COLO829 (cell line): ENCODE measurements around the gene ZNF775.

Source experiments
- DNase-seq: peaks from one replicate; pipeline ENCODE4 v3.0.0; 2012; ENCODE audit warnings: low spot score

ZNF775 gene

GRCh38 chr7:150378853-150379440, at the start of gene ZNF775:
ZNF775 (plus strand) TSS chr7:150379330; CDS start chr7:150388471, 9,141 bp downstream.
- DNase-seq: peak; percentile 98

GRCh38 chr7:150329331-150330120, 49.6 kb upstream of the ZNF775 start:
- DNase-seq: no peak

DNA sequence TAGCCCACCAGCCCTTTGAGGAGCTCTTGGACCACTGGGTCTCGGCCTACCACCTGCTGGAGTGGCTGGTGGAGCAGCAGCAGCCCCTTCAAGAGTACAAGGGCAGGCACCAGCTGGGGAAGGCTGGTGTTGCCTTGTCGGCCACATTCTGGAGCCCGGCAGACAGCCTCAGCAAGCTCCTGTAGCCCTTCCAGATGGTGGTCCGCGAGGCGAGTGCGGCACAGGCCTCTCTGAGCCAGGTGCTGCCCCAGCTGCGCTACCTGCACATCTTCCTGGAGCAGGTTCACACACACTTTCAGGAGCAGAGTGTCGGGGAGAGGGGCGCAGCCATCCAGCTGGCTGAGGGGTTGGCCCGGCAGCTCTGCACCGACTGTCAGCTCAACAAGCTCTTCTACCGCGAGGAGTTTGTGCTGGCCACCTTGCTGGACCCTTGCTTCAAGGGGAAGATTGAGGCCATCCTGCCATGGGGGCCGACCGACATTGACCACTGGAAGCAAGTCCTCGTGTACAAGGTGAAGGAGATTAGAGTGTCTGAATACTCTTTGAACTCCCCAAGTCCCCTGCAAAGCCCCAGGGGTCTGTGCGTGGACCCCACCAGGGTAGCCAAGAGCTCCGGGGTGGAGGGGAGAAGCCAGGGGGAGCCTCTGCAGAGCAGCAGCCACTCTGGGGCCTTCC, 48.8 kb upstream of the ZNF775 start:
- no peak for DNase-seq

GRCh38 chr7:150332852-150333635, 46.1 kb upstream of the ZNF775 start:
- no peak for DNase-seq

- no peak for DNase-seq
Observed at GRCh38 chr7:150333659-150334058, 45.5 kb upstream of the ZNF775 start.

DNA sequence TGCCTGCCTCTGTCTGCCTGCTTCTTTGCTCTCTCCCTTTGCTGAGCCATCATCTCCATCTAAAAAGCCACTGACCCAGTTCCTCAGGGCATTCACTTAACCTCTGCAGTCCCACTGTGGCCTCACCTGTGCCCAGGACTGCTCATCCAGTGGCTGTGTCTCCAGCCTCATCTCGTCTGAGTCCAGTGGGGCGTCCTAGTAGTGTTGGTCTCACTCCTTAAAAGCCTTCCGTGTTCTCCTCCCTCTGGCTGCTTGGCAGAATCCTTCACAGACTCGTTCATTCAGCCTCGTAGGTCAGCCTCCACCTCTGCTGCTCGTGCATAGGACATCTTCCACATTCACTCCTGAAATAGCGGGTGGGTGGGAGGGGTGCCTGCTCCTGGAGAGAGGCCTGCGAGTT, 45.0 kb upstream of the ZNF775 start:
- DNase-seq: no peak

- no peak for DNase-seq
Observed at GRCh38 chr7:150335108-150335773, 43.9 kb upstream of the ZNF775 start.

- DNase-seq: no peak
Observed at GRCh38 chr7:150335774-150336112, 43.4 kb upstream of the ZNF775 start.

GRCh38 chr7:150336746-150337145, 42.4 kb upstream of the ZNF775 start:
- no peak for DNase-seq

DNA sequence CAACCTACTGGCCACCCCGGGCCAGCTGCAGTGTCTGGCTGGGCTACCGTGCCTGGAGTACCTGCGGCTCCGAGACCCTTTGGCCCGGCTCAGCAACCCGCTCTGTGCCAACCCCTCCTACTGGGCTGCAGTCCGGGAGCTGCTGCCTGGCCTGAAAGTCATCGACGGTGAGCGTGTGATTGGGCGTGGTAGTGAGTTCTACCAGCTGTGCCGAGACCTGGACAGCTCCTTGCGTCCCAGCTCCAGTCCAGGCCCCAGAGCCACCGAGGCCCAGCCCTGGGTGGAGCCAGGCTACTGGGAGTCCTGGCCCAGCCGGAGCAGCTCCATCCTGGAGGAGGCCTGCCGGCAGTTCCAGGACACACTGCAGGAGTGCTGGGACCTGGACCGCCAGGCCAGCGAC, 42.0 kb upstream of the ZNF775 start:
- no peak for DNase-seq

- DNase-seq: no peak
Observed at GRCh38 chr7:150337659-150338081, 41.5 kb upstream of the ZNF775 start.

GRCh38 chr7:150338166-150338829, 40.8 kb upstream of the ZNF775 start:
- DNase-seq: no peak

DNA sequence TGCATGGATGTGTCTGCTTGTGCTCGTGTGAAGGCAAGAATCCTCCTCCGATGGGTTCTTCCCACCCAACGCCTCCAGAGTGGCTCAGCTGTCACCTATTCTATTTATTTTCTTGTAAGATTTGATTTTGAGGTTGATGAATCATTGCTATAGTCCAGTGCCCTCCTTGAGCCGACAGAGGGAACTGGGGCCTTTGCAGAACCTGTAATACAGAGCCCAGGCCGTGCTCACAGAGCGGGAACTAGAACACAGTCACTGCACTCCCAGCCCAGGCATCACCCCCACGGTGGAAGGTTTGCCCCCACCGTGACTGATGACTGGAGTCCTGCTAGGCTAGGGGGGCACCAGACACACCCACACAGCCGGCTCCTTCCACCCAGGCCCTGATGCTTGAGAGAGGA, 39.7 kb upstream of the ZNF775 start:
- no peak for DNase-seq

DNA sequence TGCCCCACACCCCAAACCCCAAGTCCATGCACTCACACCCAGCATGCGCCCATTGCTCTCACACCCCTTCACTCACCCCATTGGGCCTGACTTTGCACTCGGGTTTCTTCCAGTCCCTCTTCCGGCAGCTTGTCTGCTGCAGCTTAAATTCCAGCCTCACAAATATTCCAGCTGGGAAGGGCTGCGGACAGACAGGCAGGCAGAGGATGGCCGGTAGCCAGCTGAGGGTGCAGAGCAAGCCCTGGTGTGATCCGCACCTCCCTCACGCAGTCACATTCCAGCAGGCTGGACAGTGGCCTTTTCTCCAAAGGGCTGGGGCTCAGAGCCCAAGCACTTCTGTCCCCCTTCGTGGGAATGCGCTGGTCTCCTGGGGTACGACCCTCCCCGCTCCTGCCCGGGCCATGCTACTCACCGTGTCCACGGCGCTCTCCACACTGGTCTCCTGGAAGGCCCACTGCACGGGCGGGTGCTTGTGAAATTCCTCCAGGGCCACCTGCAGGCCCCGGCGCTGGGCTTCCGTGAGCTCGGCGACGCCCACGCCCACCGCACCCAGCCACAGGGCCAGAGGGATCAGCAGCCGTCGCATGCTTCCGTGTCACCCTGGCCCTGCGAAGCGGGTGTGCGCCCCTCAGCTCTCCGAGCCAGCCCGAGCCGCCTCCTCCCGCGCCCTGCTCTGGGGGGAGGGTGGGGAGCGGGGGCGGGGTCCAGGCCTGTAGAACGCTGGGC, 38.9 kb upstream of the ZNF775 start:
- no peak for DNase-seq

DNA sequence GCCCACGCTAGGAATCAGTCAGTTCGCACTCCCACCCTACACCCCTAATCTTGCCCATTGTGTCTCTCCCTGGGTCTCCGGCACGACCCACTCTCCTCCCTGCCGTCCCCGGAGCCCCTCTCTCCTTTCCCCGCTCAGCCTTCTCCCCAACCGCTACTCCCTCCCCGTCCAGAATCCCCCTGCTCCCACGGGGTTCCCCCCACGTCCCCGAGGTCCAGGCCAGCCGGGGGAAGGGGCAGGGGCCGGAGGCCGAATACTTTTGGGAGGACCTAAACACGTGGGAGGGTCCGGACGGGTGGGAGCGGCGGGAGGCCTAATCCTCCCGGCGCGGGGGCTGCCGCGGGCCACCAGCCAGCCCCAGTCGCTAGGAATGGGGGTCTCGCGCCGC, 38.3 kb upstream of the ZNF775 start:
- DNase-seq: no peak

DNA sequence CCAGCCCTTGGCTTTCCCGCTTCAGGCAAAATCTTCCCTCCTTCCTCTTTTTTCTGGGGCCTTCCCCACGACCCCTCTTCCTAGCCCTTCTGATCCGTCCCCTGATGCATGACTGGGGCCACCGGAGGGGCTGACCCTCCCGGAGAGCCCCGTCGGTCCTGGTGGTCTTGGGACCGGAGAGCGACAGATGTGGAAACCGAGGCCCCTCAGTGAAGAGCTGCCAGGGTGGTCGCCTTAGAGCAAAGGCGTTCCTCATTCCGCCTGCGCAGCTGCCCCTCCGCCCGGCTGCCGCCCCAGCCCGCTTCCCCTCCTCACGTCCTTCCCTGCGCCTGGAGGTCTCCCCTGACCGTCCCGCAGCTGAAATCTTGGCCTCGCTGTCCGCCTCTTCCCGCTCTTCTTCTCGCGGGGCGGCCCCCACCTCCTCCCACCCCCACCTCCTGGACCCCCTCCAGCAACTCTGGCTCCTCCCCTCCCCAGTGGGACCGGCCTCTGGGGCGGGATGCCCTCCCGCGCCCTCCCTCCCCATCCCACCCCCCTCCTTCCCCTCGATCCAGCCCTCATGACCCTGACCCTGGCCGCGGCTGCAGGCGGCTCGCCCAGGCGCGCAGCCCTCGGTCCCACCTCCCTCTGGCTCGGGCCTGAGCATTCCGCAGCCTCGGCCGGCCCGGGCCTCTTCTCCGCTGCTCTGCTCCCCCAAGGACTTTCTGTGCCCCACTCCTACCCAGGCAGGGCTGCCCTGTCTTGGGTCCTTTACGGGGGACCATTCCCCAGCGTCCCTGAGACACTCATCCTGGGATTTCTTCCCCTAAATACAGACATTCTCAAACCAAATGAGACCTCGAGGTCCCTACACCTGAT, 37.6 kb upstream of the ZNF775 start, which contains the start of gene RARRES2:
TSS of gene RARRES2 (minus strand) at position 367 of the 858 bp plus-strand sequence. CDS start 1,020 bp downstream, outside the sequence.
- no peak for DNase-seq

- no peak for DNase-seq
Observed at GRCh38 chr7:150342121-150342408, 37.1 kb upstream of the ZNF775 start.

GRCh38 chr7:150343225-150343624, 35.9 kb upstream of the ZNF775 start:
- DNase-seq: no peak

DNA sequence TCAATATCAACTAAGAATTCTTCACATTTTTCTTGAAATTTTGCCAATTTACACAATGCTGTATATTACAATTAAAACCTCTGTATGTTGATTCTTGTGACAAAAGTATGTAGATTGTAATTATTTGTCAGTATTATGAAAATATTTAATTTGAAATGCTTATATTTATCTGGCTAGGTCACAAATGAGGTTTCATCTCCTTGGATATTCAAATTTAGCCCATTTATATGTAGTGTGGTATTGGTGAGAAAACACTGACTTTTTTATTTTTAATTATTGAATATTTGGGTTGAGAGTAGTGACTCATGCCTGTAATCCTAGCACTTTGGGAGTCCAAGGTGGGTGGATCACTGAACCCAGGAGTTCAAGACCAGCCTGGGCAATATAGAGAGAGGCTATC, 34.8 kb upstream of the ZNF775 start:
- no peak for DNase-seq

DNA sequence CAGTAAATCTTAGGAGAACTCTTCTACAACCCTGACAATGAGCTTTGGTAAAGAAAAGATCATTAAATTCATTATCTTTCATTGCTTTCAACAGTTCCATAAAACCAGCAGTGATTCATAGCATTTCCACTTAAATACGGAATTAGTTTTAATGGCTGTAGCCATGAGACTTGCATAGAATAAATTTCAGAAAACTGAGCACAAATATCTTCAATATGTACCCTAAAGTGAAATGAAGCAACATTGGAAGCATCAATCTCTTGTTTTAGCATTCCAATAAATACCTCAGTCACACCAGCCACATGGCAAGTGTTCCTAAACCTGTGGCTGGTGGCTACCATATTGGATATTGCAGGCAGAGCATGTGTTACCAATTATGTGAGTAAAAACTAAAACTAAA, 34.1 kb upstream of the ZNF775 start:
- no peak for DNase-seq
